Measurements from ENCODE around the gene SEC14L5. TPM values are rescaled to one million over a fixed set of nuclear protein-coding genes. Genes with fewer than 3 reads are reported as not detected.
A peak's percentile ranks its signal among the peaks of the same experiment; 100 is the strongest.
"Not testable (repeated sequence)": the region's sequence is repeated elsewhere in the genome, so short reads cannot be mapped to it uniquely, and the experiment has no call there.

Gene SEC14L5
- total RNA-seq, 8 experiments from 2014 or later = 0.04 to 2.0 (median 1.0) TPM

DNA sequence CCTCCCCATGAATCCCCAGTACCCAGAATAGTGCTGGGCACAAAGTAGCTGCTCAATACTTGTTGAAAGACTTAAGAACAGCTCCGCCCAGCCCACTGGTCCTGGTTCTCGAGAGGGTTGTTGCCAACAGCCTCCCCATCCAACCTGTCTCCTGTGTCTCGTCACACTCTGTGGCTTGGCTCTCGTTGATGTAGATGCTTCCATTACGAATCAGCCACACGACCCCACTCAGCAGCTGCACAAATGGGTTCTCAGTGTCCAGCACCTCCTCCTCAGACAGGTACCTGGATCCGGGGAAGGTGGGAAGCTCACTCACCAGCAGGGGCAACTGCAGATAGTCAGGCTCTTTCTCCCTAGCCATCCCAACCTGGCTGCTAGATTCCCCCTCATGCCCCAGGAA is 73.5 kb downstream of the SEC14L5 start:
- in situ Hi-C loops (cut with MboI; ENCODE audit: low pct_unique_long_range_greater_than_20kb in 2 of 9, low sequenced_read_pairs in 9 of 9, unreplicated experiment in 9 of 9) = no loop called here
- peaks cover 7 to 15% of the 10 kb centered on the region in 2 donors for H3K4me1 ChIP-seq (replicated peaks in 1 of 2)
- ATAC-seq (replicated peaks in 6 of 8) = no peak
- H3K4me3 ChIP-seq = no peak overlapping the region
- WGBS, 10 experiments = 40 to 100% (median 85%) methylated on average over 1 to 7 of the region's 7 CpGs; no CpG with 5 or more reads in 1 of the 10 experiments
- no peak overlapping the region for H3K27ac ChIP-seq

DNA sequence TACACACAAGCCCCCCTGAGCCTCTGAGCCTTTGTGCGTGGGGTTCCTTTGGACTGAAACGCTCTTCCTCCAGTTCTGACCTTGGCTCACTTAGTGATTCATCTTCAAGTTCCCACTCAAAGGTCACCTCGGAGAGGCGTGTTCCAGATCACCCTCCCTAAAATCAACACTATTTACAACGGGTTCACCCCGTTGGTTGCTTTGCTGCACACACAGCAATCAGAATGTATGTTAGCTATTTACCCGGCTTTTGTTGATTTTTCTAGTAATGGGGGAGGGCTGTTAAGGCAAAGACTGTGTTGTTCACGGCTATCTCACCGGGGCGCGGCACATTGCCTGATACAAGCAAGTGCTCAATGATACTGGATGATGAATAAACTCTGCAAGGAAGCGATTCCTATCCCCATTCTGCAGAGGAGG is 74.6 kb downstream of the SEC14L5 start:
- Histone ChIP-seq H3K4me3 (peak overlapping the region; percentile 77 to 89 (median 85)), H3K27ac (no peak overlapping the region), H3K4me1 (replicated peaks in 1 of 2) (peaks cover 7 to 15% of the 10 kb centered on the region in 2 donors)
- in situ Hi-C loops (cut with MboI; ENCODE audit: low pct_unique_long_range_greater_than_20kb in 2 of 9, low sequenced_read_pairs in 9 of 9, unreplicated experiment in 9 of 9) = no loop called here
- ATAC-seq (replicated peaks in 6 of 8) = peak in 1 of 8 experiments; percentile 6
- 9 to 53% (median 25%) methylated on average over 4 to 10 of the region's 12 CpGs; no CpG with 5 or more reads in 1 of the 10 experiments for WGBS, 10 experiments

DNA sequence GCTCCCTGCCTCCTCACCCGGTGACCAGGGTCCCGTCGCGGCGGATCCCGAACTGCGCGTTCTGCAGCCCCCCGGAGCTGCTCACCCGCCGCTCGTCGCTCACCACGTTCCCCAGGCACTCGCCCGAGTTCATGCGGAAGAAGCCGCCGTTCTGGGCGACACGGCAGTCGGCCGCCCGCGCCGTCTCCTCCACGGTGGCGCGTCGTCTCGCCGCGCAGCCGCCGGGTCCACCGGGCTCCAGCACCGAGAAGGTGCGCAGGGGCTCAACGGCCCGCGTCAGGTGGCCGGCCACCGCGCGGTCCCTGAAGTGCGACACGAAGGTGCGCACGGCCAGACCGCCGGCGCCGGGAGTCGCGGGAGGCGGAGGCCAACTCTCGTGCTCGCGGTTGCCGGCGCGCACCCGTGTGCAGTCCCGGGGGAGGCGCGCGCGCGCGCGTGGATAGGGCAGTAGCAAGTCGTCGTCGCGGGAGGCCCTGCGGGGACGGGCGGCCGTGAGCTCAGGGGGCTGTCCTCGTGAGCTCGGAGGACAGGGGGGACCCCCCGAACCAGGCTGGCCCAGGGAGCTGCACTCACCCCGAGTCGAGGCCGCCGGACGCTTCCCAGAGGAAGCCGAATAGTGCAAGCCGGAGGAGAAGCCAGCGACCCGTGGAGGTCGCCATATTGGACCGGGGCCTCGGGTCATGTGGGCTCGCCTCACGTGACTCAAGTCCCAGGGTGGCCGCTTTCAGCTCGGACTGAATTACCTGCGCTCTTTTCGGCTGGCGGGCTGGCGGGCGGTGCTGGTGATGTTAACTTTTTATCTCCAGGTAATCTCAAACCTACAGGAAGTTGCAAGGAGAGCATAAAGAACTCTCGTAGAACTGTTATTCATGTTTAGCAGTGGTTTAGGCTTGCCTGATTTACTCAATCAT is 75.4 kb downstream of the SEC14L5 start, which contains the start of gene NAGPA:
NAGPA (minus strand) TSS at position 680 of the 911 bp plus-strand sequence; CDS start at position 659, 21 bp downstream.
- ATAC-seq (replicated peaks in 6 of 8) = peak; percentile 81 to 95 (median 88)
- peaks cover 7 to 15% of the 10 kb centered on the region in 2 donors for H3K4me1 ChIP-seq (replicated peaks in 1 of 2)
- WGBS, 10 experiments = 0 to 6% (median 3%) methylated on average over 4 to 15 of the region's 104 CpGs; no CpG with 5 or more reads in 3 of the 10 experiments
- in situ Hi-C loops (cut with MboI; ENCODE audit: low pct_unique_long_range_greater_than_20kb in 2 of 9, low sequenced_read_pairs in 9 of 9, unreplicated experiment in 9 of 9) = no loop called here
- peak within 1 kb of the TSS; percentile 77 to 89 (median 85) for H3K4me3 ChIP-seq
- peak within 1 kb of the TSS in 1 of 2 donors; percentile 52 for H3K27ac ChIP-seq

DNA sequence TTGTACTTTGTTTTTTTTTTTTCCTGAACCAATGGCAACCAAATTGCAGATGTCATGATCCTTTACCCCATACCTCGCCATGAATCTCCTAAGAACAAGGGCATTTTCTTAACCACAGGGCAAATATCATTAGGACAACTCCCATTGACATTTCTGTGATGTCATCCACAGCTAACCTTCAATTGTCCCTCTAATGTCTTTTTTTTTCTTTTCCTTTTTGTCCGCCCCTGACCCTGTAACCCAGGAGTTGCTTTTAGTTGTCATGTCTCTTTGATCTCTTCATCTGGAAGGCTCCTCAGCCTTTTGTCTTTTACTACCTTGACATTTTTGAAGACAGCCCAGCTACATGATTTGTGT is 76.0 kb downstream of the SEC14L5 start:
- in situ Hi-C loops (cut with MboI; ENCODE audit: low pct_unique_long_range_greater_than_20kb in 2 of 9, low sequenced_read_pairs in 9 of 9, unreplicated experiment in 9 of 9) = no loop called here
- H3K27ac ChIP-seq = peak overlapping the region in 1 of 2 donors; percentile 52
- H3K4me3 ChIP-seq = peak overlapping the region; percentile 77 to 89 (median 85)
- WGBS, 10 experiments = 0 to 23% (median 14%) methylated on average over 2 of the region's 2 CpGs; no CpG with 5 or more reads in 1 of the 10 experiments
- peak in 2 of 8 experiments; percentile 5 to 6 for ATAC-seq (replicated peaks in 6 of 8)
- H3K4me1 ChIP-seq (replicated peaks in 1 of 2) = peaks cover 7 to 15% of the 10 kb centered on the region in 2 donors

DNA sequence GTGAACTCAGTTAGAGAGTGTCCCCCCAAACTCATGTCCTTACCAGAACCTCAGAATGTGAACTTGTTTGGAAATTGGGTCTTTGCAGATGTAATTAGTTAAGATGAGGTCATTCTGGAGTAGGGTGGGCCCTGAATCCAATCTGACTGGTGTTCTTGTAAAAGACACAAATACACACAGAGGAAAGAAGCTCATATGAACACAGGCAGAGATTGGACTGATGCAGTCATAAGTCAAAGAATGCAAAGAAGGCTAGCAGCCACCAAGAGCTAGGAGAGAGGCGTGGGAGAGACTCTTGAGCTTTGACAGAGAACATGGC is 77.7 kb downstream of the SEC14L5 start:
- in situ Hi-C loops (cut with MboI; ENCODE audit: low pct_unique_long_range_greater_than_20kb in 2 of 9, low sequenced_read_pairs in 9 of 9, unreplicated experiment in 9 of 9) = no loop called here
- no peak for ATAC-seq (replicated peaks in 6 of 8)
- no peak overlapping the region for H3K27ac ChIP-seq

DNA sequence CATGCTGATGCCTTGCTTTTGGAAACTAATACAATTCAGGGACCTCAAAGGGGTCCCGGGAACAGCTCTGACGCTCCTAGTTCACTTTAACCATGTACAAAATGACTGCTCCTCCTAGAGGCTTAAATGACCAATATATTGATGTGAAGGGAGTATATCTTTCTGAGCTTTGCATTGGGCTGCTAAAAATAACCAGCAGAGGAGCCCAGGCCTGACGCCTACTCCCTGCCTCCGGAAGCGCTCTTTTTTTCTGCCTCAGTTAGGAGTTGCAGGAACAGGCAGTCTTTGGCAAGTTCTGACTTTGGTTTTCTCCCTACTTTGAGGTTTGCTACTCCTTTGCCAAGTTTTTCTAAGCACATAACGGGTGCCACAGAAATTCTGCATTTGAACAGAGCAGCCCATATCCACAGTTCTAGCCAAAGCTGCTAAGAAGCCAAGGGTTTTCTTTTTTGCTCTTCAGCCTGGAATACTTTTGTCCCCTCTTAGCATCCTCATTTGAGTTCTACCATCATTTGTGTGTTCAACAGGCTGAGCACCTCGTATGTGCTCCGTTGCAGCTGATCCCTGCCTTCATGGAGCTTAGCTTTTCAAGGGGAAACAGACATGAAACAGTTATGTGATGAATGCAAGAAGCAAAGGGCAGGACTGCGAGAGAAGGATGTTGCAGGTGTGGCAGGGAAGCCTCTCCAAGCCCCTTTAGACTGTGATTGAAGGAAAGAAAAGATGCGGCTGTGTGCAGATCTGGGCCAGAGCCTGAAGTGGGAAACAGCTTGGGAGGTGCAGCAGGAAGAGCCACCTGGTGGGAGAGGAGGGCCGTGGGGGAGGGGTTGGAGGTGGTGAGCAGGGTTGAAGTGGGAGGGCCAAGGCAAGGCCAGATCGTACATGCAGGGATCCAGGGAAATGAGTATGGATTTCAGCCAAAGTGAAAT is 78.4 kb downstream of the SEC14L5 start:
- no peak overlapping the region for H3K27ac ChIP-seq
- 20 to 100% (median 64%) methylated on average over 1 to 10 of the region's 12 CpGs for WGBS, 10 experiments
- in situ Hi-C loops (cut with MboI; ENCODE audit: low pct_unique_long_range_greater_than_20kb in 2 of 9, low sequenced_read_pairs in 9 of 9, unreplicated experiment in 9 of 9) = no loop called here
- peak in 1 of 8 experiments; percentile 13 for ATAC-seq (replicated peaks in 6 of 8)
- H3K4me1 ChIP-seq (replicated peaks in 1 of 2) = peaks cover 7 to 15% of the 10 kb centered on the region in 2 donors
- no peak overlapping the region for H3K4me3 ChIP-seq

More for the DNA sequence above, 77.7 kb downstream of the SEC14L5 start:
- peaks cover 7 to 15% of the 10 kb centered on the region in 2 donors for H3K4me1 ChIP-seq (replicated peaks in 1 of 2)
- H3K4me3 ChIP-seq = no peak overlapping the region
- 0 to 100% (median 85%) methylated on average over 1 of the region's 1 CpG; no CpG with 5 or more reads in 6 of the 10 experiments for WGBS, 10 experiments

DNA sequence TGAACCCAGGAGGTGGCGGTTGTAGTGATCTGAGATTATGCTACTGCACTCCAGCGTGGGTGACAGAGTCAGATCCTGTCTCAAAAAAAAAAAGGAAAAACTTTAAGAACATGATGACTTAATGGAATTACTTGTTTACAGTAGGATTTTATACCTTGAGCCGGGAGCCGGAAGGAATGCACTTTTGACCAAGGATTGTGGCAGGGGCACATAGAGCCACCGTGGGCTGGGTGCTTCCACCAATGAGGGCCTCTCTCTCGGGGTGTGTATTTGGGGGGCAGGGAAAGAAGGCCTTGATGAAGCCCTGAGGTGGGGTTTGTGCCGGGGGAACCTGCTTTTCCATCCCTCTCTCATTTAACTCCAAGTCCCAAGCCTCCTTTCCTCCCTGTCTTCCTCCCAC is 82.3 kb downstream of the SEC14L5 start:
- no peak for ATAC-seq (replicated peaks in 6 of 8)
- Histone ChIP-seq H3K4me1 (replicated peaks in 1 of 2) (peaks cover 0 to under 1% of the 10 kb centered on the region in 2 donors), H3K27ac (no peak overlapping the region), H3K4me3 (no peak overlapping the region)
- WGBS, 10 experiments = 48 to 100% (median 78%) methylated on average over 1 to 6 of the region's 7 CpGs; no CpG with 5 or more reads in 2 of the 10 experiments
- in situ Hi-C loops (cut with MboI; ENCODE audit: low pct_unique_long_range_greater_than_20kb in 2 of 9, low sequenced_read_pairs in 9 of 9, unreplicated experiment in 9 of 9) = no loop called here

DNA sequence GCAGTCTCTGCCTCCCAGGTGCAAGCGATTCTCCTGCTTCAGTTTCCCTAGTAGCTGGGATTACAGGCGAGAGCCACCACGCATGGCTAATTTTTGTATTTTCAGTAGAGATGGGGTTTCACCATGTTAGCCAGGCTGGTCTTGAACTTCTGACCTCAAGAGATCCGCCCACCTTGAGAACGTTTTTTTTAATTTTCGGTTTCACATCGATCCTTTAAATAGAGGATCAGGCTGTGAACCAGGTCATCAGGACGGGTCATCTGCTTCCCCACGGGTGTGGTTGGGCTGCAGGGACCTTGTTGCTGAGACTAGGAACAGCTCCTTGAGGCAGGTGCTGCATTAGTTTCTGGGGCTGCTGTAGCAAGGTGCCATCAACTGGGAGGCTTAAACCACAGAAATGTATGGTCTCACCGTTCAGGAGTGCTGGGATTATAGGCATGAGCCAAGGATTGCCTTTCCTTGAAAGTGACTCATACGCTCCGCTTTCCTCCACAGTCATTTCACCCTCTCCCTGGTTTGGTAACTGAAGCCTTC is 83.5 kb downstream of the SEC14L5 start:
- Histone ChIP-seq H3K4me3 (no peak overlapping the region), H3K27ac (no peak overlapping the region), H3K4me1 (replicated peaks in 1 of 2) (no peaks in the 10 kb centered on the region)
- ATAC-seq (replicated peaks in 6 of 8) = no peak
- 57 to 100% (median 73%) methylated on average over 2 to 11 of the region's 12 CpGs; no CpG with 5 or more reads in 1 of the 10 experiments for WGBS, 10 experiments
- in situ Hi-C loops (cut with MboI; ENCODE audit: low pct_unique_long_range_greater_than_20kb in 2 of 9, low sequenced_read_pairs in 9 of 9, unreplicated experiment in 9 of 9) = no loop called here

DNA sequence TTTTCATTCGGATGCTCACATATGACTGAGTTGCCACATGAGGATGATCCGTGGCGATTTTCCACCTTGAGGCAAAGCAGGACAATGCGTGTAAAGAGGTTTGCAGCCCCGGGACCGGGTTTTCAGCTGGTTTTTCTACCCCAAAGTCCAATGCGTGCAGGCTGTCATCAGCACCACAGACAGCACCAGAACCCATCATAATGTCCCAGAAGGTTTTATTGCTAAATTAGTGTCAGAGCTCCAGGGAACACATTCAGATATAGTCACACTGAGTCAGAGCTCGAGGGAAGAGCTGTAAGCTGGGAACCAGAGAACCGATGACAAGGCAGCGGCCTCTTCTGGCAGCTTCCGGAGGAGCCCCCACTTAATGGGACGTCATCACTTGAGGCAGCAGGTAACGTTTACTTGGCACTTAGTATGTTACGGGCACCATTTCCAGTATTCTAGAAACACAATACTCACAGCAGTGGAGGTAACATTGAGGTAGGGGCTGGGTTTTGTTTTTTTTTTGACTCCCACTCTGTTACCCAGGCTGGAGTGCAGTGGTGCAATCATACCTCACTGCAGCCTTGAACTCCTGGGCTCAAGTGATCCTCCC is 84.5 kb downstream of the SEC14L5 start:
- WGBS, 10 experiments = 20 to 100% (median 60%) methylated on average over 1 to 10 of the region's 14 CpGs; no CpG with 5 or more reads in 1 of the 10 experiments

DNA sequence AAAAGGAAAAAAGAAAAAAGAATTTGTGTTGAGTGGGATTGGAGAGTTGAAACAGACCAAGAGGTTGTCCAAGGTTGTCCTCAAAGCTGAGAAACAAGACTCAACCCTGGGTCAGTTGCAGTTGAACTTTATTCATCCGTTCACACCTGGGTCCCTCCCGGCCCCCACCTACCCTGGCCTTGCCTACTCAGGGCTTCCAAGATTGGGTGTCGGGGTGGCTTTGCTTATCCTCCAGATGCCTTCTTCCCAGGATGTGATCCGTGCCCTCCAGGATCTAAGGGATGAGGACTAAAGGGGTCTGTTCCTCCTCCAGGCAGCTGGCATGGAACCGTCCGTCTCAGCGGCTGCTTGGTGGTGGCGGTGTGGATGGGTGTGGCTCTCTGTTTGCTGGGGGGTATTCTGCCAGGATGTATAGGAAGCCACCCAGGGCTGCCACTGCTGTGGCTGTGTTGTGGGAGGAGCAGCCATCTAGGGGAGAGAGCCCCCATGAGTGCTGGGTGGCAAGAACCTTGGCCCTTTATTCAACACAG is 85.9 kb downstream of the SEC14L5 start:
- H3K27ac ChIP-seq = no peak overlapping the region
- 40 to 94% (median 63%) methylated on average over 1 to 6 of the region's 8 CpGs; no CpG with 5 or more reads in 4 of the 10 experiments for WGBS, 10 experiments
- no peak for ATAC-seq (replicated peaks in 6 of 8)
- H3K4me1 ChIP-seq (replicated peaks in 1 of 2) = no peaks in the 10 kb centered on the region
- in situ Hi-C loops (cut with MboI; ENCODE audit: low pct_unique_long_range_greater_than_20kb in 2 of 9, low sequenced_read_pairs in 9 of 9, unreplicated experiment in 9 of 9) = no loop called here
- H3K4me3 ChIP-seq = no peak overlapping the region

More for the DNA sequence above, 84.5 kb downstream of the SEC14L5 start:
- Histone ChIP-seq H3K4me1 (replicated peaks in 1 of 2) (no peaks in the 10 kb centered on the region), H3K27ac (no peak overlapping the region), H3K4me3 (no peak overlapping the region)
- ATAC-seq (replicated peaks in 6 of 8) = peak in 2 of 8 experiments; percentile 20 to 31
- in situ Hi-C loops (cut with MboI; ENCODE audit: low pct_unique_long_range_greater_than_20kb in 2 of 9, low sequenced_read_pairs in 9 of 9, unreplicated experiment in 9 of 9) = no loop called here

DNA sequence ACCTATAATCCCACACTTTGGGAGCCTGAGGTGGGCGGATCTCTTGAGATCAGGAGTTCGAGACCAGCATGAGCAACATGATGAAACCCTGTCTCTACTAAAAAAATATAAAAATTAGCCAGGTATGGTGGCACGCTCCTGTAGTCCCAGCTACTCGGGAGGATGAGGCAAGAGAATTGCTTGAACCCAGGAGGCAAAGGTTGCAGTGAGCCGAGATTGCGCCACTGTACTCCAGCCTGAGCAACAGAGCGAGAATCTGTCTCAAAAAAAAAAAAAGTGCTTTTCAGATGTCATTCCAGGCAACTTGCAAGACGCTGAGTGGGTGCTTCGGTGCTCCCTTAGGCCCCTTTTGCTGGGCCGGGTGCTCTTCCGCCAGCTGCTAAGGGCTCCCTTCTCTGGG is 86.5 kb downstream of the SEC14L5 start:
- H3K4me3 ChIP-seq; ATAC-seq (replicated peaks in 6 of 8); H3K27ac ChIP-seq; H3K4me1 ChIP-seq (replicated peaks in 1 of 2); in situ Hi-C loops (cut with MboI; ENCODE audit: low pct_unique_long_range_greater_than_20kb in 2 of 9, low sequenced_read_pairs in 9 of 9, unreplicated experiment in 9 of 9): not testable (repeated sequence)
- WGBS, 10 experiments = 53 to 100% (median 88%) methylated on average over 1 to 6 of the region's 11 CpGs; no CpG with 5 or more reads in 3 of the 10 experiments
